HepG2 (cell line): ENCODE measurements around the gene ERP27. TPM values are rescaled to one million over a fixed set of nuclear protein-coding genes. Genes with fewer than 3 reads are reported as not detected.

Experiments used
- ATAC-seq: fragments of 200-7000 bp; cut with Tn5 transposase; 3 replicates; pipeline ENCODE4 v1.9.1; 2020; ENCODE audit warnings: mild to moderate bottlenecking, moderate library complexity
- BruUV-seq: library from RNA; stranded (reverse); fragments of 400-500 nt; replicated peaks from 2 replicates; lab custom pipeline; 2021; lab: Mats Ljungman, UMichigan
- CTCF ChIA-PET: fragments of 300-600 bp; formaldehyde crosslinking; extraction: SDS; loops from one replicate; lab custom pipeline; 2021; ENCODE audit warnings: low total read pairs, inconsistent platforms, low intra/inter-chr PET ratio; lab: Yijun Ruan, JAX
- POLR2A ChIA-PET: fragments of 350-600 bp; sonication (Branson Sonifier 250); formaldehyde crosslinking; loops from one replicate; lab custom pipeline; 2020; ENCODE audit warnings: antibody characterized with exemption, inconsistent platforms; lab: Yijun Ruan, JAX
- DNase-seq: peaks from one replicate; pipeline ENCODE4 v3.0.0-alpha.2; 2015; ENCODE audit warnings: low spot score
- FAIRE-seq: peaks from 3 replicates; lab custom pipeline; 2011; peaks lifted over from hg19 to GRCh38; lab: Jason Lieb, UNC
- H2AFZ ChIP-seq: one replicate; pipeline ENCODE4 v1.6.1; 2011; ENCODE audit warnings: low read length, inconsistent platforms
- H3K27ac ChIP-seq: fragments of 300-600 bp; 3 replicates; pipeline ENCODE4 v1.8.0; 2011; ENCODE audit warnings: mixed run types, mild to moderate bottlenecking, mixed read lengths, low read length, inconsistent platforms; ENCODE audit not compliant: insufficient read depth; ENCODE audit errors: extremely low read length
- H3K27me3 ChIP-seq, 2 experiments: fragments of 200-600 bp in 1 of 2; 2 replicates in 1 of 2; 3 replicates in 1 of 2; pipeline versions ENCODE4 v1.6.0 to v1.8.0; 2011; ENCODE audit warnings: low read length in 2 of 2, mild to moderate bottlenecking in 2 of 2, moderate library complexity in 2 of 2, inconsistent platforms in 1 of 2; ENCODE audit not compliant: insufficient read depth in 2 of 2, control insufficient read depth in 1 of 2
- H3K36me3 ChIP-seq, 2 experiments: fragments of 200-600 bp in 1 of 2; replicated peaks in 1 of 2; 2 replicates in 1 of 2; 3 replicates in 1 of 2; pipeline versions ENCODE4 v1.5.1 to v1.8.0; 2011; ENCODE audit warnings: low read length in 2 of 2, inconsistent platforms in 1 of 2; ENCODE audit not compliant: insufficient read depth in 2 of 2, control insufficient read depth in 1 of 2
- H3K4me1 ChIP-seq: 2 replicates; pipeline ENCODE4 v1.5.1; 2012; ENCODE audit warnings: low read length, inconsistent platforms; ENCODE audit not compliant: insufficient read depth
- H3K4me2 ChIP-seq: 2 replicates; pipeline ENCODE4 v1.6.0; 2011; ENCODE audit warnings: low read depth, low read length, inconsistent platforms
- H3K4me3 ChIP-seq, 3 experiments: fragments of 200-600 bp in 1 of 3; sonication (generic), shearing (Covaris generic) in 1 of 3; replicated peaks in 1 of 3; 2 replicates each; pipeline ENCODE4 v1.5.1; 2011 to 2016; ENCODE audit warnings: low read length in 3 of 3, inconsistent platforms in 2 of 3, low read depth in 2 of 3, mild to moderate bottlenecking in 2 of 3, control low read depth in 1 of 3, mixed read lengths in 1 of 3; ENCODE audit not compliant: insufficient read depth in 1 of 3
- H3K79me2 ChIP-seq: one replicate; pipeline ENCODE4 v1.6.1; 2011; ENCODE audit warnings: low read length, inconsistent platforms; ENCODE audit not compliant: insufficient read depth
- H3K9ac ChIP-seq: 2 replicates; pipeline ENCODE4 v1.6.0; 2011; ENCODE audit warnings: mild to moderate bottlenecking, low read depth, low read length, inconsistent platforms; ENCODE audit not compliant: insufficient read depth
- H3K9me3 ChIP-seq: 2 replicates; pipeline ENCODE4 v1.5.1; 2012; ENCODE audit warnings: mild to moderate bottlenecking, low read length
- H4K20me1 ChIP-seq: 2 replicates; pipeline ENCODE4 v1.6.0; 2011; ENCODE audit warnings: inconsistent platforms, mild to moderate bottlenecking, low read length, moderate library complexity; ENCODE audit not compliant: insufficient read depth
- ATF7 ChIP-seq, 2 experiments: fragments of 450-650 bp in 1 of 2; sonication (generic) in 1 of 2; formaldehyde crosslinking in 1 of 2; IDR thresholded peaks; 2 replicates each; pipeline versions ENCODE4 v1.4.0 to v1.6.1; 2016 to 2020; ENCODE audit warnings: antibody characterized with exemption in 1 of 2, mild to moderate bottlenecking in 1 of 2, missing genetic modification reagents in 1 of 2
- CREB1 ChIP-seq, 2 experiments: fragments of 450-650 bp in 1 of 2; IDR thresholded peaks; 2 replicates each; pipeline ENCODE4 v1.6.1; 2016 to 2017; ENCODE audit warnings: control low read depth in 1 of 2, mild to moderate bottlenecking in 1 of 2, missing compliant biosample characterization in 1 of 2, missing genetic modification characterization in 1 of 2
- FOXK2 ChIP-seq: fragments of 450-650 bp; IDR thresholded peaks from 2 replicates; pipeline ENCODE4 v1.6.1; 2016
- GPN1 ChIP-seq: sonication (generic); formaldehyde crosslinking; IDR thresholded peaks from 2 replicates; pipeline ENCODE4 v1.5.1; 2020; ENCODE audit warnings: missing genetic modification reagents, borderline replicate concordance
- PAWR ChIP-seq: sonication (generic); formaldehyde crosslinking; IDR thresholded peaks from 2 replicates; pipeline ENCODE4 v1.4.0; 2020; ENCODE audit warnings: missing genetic modification reagents, mild to moderate bottlenecking, borderline replicate concordance
- SOX6 ChIP-seq, 2 experiments: fragments of 450-650 bp in 1 of 2; sonication (generic) in 1 of 2; formaldehyde crosslinking in 1 of 2; IDR thresholded peaks; 2 replicates each; pipeline versions ENCODE4 v1.4.0 to v1.6.1; 2017 to 2020; ENCODE audit warnings: antibody characterized with exemption in 1 of 2, mild to moderate bottlenecking in 1 of 2, missing genetic modification reagents in 1 of 2
- SSRP1 ChIP-seq: IDR thresholded peaks from 2 replicates; pipeline ENCODE4 v1.6.1; 2016; ENCODE audit warnings: control low read depth
- WGBS: methylation state at CpG from one replicate; pipeline ENCODE4 v1.1.6; 2017; ENCODE audit warnings: low lambda C conversion rate; 5-methylcytosine and 5-hydroxymethylcytosine counted together
- in situ Hi-C: cut with HindIII; loops from 2 replicates; pipeline ENCODE4 v1.10.0; 2017; ENCODE audit warnings: low pct_unique_long_range_greater_than_20kb; ENCODE audit not compliant: extremely low pct_ligation_motif_present
- intact Hi-C: fragments of 100-400 bp; cut with micrococcal nuclease; formaldehyde crosslinking; loops from one replicate; pipeline ENCODE4 v1.10.0; 2022; ENCODE audit not compliant: unreplicated experiment
- polyA plus RNA-seq, 8 experiments: library from polyadenylated mRNA; depleted of rRNA in 3 of 8; stranded (reverse) in 7 of 8; unstranded in 1 of 8; fragments of >200 nt; fragmentation: Illumina TruSeq in 4 of 8; extraction: Trizol in 4 of 8; gene quantifications; 2 replicates each; pipeline versions ENCODE4 v1.2.1 to v1.2.3, GENCODE V29; 2011 to 2016; ENCODE audit warnings: low read depth in 4 of 8, missing spikeins in 1 of 8, mixed read lengths in 1 of 8; ENCODE audit not compliant: insufficient read depth in 1 of 8
- total RNA-seq, 5 experiments: library from RNA; depleted of rRNA; stranded (reverse); fragments of >200 nt; fragmentation: Illumina TruSeq; extraction: Trizol; gene quantifications; 2 replicates each; pipeline ENCODE4 v1.2.3, GENCODE V29; 2016; ENCODE audit warnings: low read depth in 1 of 5

Gene ERP27
- total and polyA plus RNA-seq, 2 of the 13 experiments (the other 11 are each of a cell fraction or from before 2014, with no cell fraction given), result 1.8 to 6.6 TPM

DNA sequence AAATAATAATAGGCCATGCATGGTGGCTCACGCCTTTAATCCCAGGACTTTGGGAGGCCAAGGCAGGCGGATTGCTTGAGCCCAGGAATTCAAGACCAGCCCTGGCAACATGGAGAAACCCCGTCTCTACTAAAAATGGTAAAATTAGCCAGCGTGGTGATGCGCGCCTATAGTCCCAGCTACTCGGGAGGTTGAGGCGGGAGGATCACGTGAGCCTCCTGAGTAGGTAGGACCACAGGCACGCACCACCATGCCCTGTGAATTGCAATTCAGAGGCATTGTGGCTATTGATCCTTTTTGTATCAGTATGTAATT is 20.7 kb upstream of the ERP27 start:
- TF ChIP-seq FOXK2 (no peak), GPN1 (no peak)
- DNase-seq, result no peak
- Histone ChIP-seq H4K20me1 (no peaks in the 10 kb centered on the region), H2AFZ (no peak overlapping the region), H3K4me1 (no peaks in the 10 kb centered on the region), H3K36me3 (no peaks in the 10 kb centered on the region), H3K9ac (no peak overlapping the region), H3K4me3 (no peak overlapping the region), H3K27me3 (no peaks in the 10 kb centered on the region), H3K79me2 (no peaks in the 10 kb centered on the region), H3K9me3 (no peaks in the 10 kb centered on the region), H3K27ac (no peak overlapping the region), H3K4me2 (no peak overlapping the region)
- no peak for ATAC-seq
- BruUV-seq, result no TSS peak
- WGBS, result 70% methylated on average over 9 of the region's 10 CpGs
- no peak for FAIRE-seq
- CTCF ChIA-PET, result no interaction called here
- POLR2A ChIA-PET, result no interaction called here
- in situ Hi-C loops (no loop called here), intact Hi-C loops (no loop called here)

DNA sequence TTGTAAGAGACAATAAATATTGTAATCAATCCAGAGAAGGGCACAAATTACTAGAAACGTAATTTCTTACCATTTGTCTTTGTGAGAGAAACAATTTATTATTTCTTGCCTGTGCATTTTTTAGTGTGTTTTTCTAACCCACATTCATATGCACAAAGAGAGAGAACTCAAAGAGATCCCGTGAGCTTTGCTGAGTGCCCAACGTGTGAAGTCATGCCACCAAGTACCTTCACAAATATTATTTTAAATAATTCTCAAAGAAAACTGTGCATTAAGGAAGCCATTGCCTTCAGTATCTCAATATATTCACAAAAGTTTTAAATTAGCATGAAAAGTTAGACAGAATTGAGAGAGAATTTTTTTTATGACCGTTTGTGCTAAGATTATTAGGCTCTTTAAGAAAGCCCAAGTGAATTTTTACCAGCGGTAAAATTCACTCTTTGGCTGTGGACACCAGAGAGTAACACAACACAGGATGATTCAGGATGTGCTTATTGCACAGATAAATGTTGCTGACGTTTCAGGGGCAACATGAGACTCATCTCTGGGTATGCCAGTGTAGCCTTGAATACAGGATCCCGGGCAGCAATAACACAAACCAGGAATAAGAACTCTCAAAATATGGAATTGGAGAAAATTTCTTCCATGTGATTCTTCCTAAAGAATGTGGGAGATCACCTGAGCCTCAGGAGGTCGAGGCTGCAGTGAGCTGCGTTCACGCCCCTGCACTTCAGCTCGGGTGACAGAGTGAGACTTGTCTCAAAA is 20.2 kb upstream of the ERP27 start:
- POLR2A ChIA-PET, result no interaction called here
- no peak for FAIRE-seq

More for the DNA sequence above, 20.2 kb upstream of the ERP27 start:
- Histone ChIP-seq H4K20me1 (no peaks in the 10 kb centered on the region), H3K9ac (no peak overlapping the region), H3K27ac (no peak overlapping the region), H3K36me3 (no peaks in the 10 kb centered on the region), H3K4me3 (no peak overlapping the region), H2AFZ (no peak overlapping the region), H3K9me3 (no peaks in the 10 kb centered on the region), H3K4me2 (no peak overlapping the region), H3K79me2 (no peaks in the 10 kb centered on the region), H3K4me1 (no peaks in the 10 kb centered on the region), H3K27me3 (no peaks in the 10 kb centered on the region)
- DNase-seq (no peak), ATAC-seq (no peak)
- intact Hi-C loops (no loop called here), in situ Hi-C loops (no loop called here)
- 35% methylated on average over 11 of the region's 11 CpGs for WGBS
- BruUV-seq, result no TSS peak
- TF ChIP-seq ATF7 (IDR thresholded peaks at IDR 0.05), result peak; percentile 81
- no peak for TF ChIP-seq ATF7 (CRISPR knock-in tag; IDR thresholded peaks at IDR 0.05)
- TF ChIP-seq CREB1 (IDR thresholded peaks at IDR 0.05), result peak; percentile 89
- TF ChIP-seq CREB1 (CRISPR knock-in tag; IDR thresholded peaks at IDR 0.05), result no peak
- no peak for TF ChIP-seq PAWR (CRISPR knock-in tag)
- no peak for TF ChIP-seq SOX6 (IDR thresholded peaks at IDR 0.05)
- TF ChIP-seq SOX6 (CRISPR knock-in tag; IDR thresholded peaks at IDR 0.05), result no peak
- TF ChIP-seq SSRP1 (CRISPR knock-in tag), result no peak
- CTCF ChIA-PET, result no interaction called here
